Fibroblast of gingiva (primary cell): ENCODE results near the gene CCT5.
"Not testable (repeated sequence)": the region's sequence is repeated elsewhere in the genome, so short reads cannot be mapped to it uniquely, and the experiment has no call there.

ENCODE experiments used
- DNase-seq: peaks from one replicate; pipeline ENCODE4 v3.0.0-alpha.2; 2011; ENCODE audit warnings: low read depth

The CCT5 gene

DNA sequence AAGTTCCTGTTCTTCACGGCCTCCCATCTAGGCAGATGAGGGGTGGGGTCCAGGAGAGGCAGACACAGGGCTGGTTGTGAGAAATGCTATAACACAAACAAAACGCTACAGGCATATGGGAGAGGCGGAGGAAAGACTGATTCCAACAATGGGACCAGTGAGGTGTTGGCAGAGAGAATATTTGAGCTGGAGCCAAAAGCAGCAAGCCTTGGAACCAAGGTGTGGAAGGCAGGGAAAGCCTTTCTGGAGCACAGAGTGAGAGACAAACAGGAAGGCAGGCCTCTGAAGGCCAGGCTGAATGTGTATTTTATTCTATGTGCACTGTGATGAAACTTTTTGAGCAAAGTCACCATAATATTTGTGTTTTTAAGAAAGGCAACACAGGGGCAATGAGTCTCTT, 3.3 kb upstream of the CCT5 start:
- DNase-seq: no peak

DNA sequence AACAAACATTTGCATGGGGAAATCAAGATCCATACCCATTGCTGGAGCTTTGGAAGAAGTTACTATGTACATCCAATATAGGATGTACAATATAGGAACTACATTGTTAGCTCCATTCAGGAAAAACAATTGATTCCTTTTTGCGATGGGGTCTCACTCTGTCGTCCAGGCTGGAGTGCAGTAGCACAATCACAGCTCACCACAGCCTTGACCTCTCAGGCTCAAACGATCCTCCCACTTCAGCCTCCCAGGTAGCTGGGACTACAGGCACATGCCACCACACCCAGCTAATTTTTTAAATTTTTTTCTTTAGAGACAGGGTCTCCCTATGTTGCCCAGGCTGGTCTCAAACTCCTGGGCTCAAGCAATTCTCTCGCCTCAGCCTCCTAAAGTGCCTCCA, 2.9 kb upstream of the CCT5 start:
- DNase-seq: not testable (repeated sequence)

DNA sequence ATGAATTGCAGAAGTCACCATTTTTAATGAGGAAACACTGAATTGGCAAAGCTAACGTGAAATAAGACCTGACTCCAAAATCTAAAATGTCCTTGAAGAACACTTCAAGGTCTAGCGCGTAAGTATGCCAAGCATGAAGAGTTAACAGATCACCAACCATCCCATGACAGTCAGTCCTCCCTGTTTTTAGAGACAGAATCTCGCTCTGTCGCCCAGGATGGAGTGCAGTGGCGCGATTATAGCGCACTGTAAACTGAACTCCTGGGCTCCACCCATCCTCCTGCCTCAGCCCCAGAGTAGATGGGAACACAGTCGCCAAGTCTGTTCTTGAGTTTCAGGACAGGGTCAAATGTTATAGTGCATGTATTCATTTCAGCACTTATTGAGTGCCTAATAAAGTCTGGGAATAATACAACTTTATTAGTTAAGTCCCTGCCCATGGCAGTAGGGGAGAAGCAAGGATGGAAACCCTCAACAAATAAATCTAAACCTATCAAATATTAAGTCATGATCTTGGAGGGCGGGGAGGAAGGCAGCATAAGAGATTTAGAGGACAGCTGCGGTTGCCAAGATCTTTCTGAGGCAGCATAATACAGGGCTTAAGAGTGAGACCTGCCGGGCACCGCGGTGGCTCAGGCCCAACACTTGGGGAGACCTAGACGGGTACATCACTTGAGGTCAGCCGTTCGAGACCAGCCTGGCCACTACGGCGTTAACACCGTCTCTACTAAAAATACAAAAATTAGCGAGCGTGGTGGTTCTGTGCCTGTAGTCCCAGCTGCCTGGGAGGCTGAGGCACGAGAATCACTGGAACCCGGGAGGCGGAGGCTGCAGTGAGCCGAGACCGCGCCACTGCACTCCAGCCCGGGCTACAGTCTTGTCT, 1.5 kb upstream of the CCT5 start:
- DNase-seq: no peak

DNA sequence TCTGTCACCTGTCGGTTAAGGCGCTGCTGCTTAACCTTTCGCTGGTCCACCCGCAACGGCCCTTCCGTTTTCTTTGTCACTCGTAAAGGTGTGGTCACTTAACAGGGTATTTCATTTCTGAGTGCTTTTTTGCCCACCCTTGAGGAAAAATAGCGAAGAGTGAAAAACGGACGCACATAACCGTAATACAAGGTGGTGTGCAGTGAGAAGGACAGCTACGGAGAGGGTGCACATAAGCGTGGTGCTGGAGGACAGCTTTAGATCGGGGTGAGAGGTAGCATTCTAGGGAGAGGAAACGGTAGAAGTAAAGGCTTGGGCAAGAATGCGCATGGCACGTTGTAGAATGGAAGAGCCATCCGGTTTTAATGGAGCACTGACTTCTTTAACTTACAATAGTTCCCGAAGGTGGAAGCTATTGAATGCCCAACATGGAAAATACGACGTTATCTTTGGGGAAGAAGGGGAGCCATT, 761 bp downstream of the CCT5 start:
- peak; percentile 34 for DNase-seq

DNA sequence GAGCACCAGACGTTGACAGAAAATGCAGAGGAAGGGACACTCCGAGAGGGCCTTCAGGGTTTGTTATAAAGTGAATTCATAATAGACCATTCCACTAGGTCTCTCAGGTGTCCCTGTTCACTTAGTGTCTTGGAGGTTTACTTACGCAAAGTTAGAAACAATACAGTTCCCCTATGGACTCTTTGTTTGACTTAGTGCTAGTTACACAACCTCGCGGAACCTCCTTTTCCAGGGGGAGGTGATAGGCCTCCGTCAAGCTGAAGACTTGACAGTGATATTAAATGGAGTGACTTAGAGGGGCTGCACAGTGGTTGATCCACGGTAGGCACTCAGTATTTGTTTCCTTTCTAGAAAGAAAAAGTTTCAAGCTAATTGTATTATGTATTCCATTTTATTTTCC, 1.3 kb downstream of the CCT5 start:
- DNase-seq: no peak

DNA sequence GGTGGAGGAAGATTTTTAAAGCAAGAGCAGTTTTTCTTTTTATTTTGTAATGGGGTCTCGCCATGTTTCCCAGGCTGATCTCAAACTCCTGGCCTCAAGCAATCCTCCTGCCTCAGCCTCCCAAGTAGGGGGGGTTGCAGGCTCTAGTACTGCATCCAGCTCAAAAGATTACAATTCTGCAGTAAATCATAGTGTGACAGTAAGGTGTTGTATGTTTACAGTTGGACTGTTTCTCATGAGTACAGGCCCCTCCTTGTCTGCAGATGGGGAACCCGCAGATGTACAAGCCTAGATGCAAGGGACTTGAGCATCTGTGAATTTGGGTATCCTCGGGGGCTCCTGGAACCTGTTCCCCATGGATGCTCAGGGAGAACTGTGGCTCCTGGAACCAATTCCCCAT, 3.3 kb downstream of the CCT5 start:
- no peak for DNase-seq

DNA sequence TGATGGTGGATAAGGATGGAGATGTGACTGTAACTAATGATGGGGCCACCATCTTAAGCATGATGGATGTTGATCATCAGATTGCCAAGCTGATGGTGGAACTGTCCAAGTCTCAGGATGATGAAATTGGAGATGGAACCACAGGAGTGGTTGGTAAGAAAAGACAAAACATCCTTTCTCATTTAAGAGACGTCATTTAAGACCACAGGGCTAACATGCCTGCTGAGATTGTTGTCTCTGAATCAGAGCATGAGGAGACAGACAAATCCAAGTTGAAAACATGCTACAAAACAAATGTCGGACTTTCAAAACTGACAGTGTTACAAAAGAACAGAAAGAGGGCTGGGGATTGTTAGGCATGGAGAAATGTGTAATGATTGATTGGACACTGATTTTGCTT, 4.6 kb downstream of the CCT5 start:
- no peak for DNase-seq

DNA sequence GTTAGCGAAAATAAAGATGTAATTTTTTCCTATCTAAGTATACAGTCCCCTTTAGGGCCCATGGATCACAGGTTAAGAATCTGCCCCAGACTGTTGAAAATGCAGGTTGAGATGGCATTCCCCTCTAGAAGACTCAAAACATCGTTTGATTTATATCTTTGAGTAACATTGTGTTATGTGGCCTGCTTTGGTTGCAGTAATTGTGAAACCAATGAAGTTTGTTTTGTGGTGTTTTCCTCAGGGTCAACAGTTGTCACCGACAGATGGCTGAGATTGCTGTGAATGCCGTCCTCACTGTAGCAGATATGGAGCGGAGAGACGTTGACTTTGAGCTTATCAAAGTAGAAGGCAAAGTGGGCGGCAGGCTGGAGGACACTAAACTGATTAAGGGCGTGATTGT, 7.8 kb downstream of the CCT5 start:
- no peak for DNase-seq

DNA sequence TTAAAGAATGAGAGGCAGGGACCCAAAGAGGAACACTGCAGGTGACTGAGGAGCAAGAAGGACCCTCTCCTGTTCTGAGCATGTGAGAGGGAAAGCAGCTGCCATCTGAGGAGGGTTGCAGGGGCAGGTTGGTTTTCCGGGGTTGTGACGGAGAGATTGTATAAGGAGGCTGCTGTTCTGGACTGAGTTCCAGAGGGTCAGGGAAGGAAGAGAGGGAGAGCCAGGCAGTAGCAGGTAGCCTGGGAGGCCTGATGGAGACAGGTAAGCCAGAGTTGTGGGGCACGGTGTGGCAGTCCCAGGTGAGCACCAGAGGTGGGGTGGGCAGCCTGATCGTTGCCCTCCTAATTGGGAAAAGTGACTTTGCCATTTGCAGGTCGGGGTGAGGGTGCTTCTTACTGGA, 9.8 kb downstream of the CCT5 start:
- no peak for DNase-seq

DNA sequence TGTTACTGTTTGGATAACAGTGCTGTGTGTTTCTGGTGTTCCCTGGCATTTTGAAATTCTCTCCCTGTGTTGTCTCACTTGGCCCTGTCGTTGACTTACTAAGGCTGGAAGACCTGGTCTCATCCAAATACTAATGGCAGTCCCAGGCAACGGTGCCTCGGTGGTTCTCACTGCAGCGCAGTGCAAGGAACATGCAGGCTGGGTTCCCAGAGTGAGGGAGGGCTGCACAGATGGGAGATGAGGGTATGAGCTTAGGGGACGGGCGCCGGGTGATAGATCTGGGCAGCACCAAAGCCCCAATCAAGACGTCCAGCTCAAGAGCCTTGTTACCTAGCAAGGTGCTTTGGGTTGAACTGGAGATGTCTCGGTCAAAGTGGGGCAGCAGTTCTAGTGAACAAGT, 11.0 kb downstream of the CCT5 start:
- no peak for DNase-seq

DNA sequence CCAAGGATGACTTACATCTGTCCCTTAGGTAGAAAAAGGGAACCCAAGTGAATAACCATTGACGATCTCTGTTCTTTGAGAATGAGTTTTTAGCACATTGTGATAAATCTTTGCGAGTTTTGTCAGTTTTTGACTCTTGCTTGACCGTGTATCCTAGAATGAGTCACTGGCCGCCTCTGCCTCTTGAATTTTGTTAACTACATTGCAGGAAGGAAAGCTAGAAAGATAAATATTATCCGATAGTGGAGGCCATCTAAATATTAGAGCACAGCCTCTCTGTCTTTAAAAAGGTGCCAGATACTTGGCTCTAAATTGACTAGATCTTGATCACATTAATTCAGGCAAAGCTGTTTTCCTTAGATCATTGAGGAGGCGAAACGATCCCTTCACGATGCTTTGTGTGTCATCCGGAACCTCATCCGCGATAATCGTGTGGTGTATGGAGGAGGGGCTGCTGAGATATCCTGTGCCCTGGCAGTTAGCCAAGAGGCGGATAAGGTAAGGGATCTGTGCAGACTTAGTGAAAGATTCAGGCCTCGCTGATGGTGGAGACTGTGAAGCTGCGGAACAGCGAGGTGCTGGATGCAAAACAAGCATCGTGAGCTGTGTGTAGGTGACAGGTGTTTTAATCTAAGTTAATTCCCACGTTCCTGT, 12.2 kb downstream of the CCT5 start:
- DNase-seq: no peak

DNA sequence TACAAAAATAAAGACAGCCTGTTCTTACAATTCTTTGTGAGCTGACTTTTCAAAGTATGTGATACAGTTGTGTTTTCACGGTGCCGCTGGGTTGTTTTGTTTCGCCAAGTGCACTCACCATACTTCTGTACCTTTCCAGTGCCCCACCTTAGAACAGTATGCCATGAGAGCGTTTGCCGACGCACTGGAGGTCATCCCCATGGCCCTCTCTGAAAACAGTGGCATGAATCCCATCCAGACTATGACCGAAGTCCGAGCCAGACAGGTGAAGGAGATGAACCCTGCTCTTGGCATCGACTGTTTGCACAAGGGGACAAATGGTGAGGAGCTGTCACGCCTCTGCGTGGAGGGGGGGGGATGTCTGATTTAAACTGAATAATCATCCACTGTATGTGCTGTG, 12.9 kb downstream of the CCT5 start:
- DNase-seq: no peak

DNA sequence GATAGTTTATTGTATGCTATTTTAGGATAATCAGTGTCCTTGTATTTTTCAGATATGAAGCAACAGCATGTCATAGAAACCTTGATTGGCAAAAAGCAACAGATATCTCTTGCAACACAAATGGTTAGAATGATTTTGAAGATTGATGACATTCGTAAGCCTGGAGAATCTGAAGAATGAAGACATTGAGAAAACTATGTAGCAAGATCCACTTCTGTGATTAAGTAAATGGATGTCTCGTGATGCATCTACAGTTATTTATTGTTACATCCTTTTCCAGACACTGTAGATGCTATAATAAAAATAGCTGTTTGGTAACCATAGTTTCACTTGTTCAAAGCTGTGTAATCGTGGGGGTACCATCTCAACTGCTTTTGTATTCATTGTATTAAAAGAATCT, 14.5 kb downstream of the CCT5 start:
- peak; percentile 79 for DNase-seq

DNA sequence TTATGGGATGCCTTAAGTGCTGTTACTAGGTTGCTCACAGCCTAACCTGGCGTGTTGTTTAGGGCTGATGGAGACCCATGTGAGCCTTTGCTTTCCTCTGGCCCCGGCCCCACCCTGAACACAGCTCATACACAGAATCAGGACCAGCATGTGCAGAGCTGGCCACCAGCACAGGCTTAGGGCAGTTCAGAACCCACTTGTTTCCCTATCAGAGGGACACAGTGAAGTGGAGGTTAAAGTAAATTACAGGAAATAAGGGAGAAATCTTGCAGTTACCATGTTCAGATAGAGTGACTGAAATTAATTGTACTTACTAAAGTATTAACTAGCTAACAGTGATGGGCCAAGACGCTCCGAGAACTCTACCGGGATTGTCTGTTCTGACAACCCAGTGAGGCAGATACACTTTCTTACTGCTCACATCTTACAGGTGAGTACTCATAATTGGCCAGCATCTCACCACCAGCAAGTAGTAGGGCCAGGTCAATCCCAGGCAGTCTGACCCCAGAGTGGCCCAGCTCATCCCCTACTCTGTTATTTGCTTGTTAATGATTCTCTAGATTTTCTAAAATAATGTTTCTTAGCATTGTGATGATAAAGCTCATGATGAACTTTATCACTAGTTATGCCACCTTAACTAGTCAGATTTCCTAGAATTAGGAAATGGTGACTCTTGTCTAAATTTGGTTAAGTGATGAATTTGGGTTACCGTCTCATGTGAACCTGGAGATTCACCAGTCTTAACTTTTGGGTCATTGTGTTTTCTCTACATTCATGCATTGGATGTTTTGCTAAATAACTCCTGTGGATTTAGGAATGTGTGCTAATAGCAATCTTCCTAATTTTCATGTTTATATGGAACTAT, 15.4 kb downstream of the CCT5 start:
- DNase-seq: no peak

DNA sequence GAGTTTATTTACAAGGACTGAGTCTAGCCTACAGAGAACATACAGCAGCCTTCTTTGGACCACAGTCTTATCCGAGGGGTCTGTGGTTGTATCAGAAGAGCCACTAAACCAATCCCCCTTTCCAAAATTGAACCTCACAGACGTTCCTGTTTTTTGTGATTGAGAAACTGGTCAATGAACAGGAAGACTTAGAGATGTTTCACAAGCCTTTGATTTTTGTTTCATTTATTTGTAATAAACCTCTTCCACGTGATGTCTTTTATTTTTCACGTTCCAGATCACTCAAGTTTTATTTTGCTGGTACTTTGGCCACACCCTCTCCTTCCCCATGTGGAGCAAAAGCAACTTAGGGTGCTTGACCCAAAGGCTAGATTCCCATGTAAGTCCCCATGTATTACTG, 16.1 kb downstream of the CCT5 start:
- DNase-seq: no peak

DNA sequence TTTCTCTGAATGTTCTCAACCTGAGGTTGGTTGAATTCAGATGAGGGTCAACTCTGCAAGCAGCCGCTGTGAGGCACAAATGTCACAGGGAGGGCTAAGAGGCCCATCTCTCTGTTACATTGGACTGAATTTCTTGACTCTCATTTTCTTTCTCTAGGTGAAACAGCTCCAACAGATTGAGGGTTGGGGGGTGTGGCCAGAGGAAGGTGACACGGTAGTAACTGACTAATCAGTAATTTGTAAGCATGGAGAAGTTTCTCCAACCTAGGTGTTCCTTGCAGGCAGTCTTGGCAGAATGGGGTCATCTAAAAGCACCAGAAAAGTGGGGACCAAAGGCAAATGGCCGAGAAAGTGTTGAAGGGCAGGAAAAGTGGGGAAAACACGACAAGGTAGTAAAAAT, 16.8 kb downstream of the CCT5 start:
- no peak for DNase-seq

DNA sequence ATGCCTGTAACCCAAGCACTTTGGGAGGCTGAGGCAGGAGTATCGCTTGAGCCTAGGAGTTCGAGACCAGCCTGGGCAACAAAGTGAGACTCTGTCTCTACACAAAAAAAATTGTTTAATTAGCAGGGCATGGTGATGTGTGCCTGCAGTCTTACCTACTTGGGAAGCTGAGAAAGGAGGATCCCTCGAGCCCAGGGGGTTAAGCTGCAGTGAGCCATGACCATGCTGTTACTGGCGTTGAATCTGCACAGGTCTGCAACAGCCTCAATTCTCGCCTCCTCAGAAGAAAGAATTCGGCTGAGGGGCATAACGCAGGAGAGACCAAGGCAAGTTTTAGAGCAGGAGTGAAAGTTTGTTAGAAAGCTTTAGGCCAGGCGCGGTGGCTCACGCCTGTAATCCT, 18.0 kb downstream of the CCT5 start:
- DNase-seq: no peak

DNA sequence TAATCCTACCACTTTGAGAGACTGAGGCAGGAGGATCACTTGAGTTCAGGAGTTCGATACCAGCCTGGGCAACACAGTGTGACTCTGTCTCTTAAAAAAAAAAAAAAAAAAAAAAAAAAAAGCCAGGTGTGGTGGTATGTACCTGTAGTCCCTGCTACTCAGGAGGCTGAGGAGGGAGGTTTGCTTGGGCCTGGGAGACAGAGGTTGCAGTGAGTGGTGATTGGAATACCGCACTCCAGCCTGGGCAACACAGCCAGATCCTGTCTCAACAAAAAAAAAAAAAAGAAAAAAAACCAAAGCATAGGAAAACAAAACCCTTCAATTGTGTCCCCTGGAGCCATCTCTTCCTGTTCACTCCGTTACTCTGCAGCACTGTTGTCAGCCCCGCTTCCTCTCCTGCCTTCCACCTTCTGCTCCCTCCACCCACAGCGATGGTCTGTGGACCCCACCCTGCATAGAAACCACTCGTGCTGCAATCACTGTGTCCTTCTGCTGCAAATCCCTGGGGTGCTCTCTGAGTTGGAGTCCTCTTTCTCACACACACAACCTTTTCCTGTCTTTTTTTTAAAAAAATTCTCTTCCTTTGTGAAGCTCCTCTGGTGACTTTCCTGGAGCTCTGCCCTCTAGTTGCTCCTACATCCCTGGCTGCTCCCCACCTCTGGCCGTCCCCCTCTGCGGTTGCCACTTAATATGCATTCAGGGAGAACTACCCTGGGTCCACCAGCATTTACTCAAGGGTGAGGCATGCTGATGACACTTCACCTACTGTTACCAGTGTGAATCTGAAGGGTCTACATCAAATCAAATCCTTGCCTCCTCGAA, 22.2 kb downstream of the CCT5 start:
- DNase-seq: no peak

DNA sequence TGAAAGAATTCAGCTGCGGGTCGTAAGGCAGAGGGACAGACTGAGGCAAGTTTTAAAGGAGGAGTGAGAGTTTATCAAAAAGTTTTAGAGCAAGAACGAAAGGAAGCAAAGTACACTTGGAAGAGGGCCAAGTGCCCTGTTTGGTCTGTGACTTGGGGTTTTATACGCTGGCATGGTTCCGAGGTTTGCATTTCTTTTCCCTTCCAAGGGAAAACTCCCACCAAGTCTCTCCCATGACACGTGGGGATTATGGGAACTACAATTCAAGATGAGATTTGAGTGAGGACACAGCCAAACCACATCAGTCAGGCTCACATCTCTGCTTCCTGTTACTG, 22.8 kb downstream of the CCT5 start:
- not testable (repeated sequence) for DNase-seq

DNA sequence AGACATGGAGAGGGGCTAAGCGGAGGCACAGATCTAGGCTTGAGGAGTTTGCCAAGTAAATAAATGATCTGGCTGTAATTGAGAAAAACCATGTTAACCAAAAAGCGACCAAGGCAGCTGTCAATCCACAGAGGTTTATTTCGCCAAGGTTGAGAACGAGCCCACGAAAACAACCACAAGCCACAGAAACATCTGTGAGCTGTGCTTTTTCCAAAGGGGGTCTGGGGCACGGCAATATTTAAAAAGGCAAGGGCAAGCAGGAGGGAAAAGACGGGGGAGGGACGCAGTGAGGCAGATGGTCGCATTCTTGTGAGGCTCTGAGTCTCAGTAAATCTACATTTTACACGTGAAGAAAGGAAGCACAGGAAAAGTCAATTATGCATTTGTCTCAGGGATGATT, 25.4 kb downstream of the CCT5 start:
- DNase-seq: no peak

DNA sequence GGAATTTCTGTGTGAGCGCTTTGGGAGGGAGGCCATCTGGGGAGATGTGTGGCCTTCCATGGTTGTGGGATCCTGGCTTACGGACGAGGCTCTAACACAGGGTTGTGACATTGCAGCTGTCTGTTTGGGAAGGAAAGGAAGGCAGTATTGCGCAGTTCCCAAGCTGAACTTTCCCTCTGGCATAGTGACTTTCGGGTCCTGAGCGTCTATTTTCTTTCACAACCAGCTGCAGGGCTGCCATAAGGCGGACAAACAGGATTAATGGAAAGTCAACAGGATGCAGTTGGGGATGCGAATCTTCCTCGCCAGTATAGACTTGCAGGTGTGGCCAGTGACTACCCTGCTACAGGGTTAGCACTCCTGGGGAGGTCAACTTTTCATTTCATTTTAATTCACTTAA, 25.9 kb downstream of the CCT5 start:
- DNase-seq: no peak

DNA sequence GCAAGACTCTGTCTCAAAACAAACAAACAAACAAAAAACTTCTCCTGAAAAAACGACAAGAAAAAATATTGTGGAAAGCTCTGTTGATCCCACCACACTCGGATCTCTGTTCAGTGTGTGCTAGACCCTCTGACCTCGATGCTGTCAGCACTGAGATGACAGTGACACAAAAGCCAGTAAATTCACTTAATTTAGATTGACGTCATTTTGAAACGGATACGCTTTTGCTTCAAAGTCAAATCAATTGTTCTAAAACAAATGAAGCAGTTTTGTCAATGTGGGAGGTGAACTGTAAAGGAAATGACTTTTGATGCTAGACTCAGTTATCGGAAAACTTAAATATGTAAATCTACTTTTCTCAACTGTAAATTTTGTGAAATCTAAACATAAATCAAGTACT, 26.6 kb downstream of the CCT5 start:
- no peak for DNase-seq
